Astrocyte (in vitro differentiated cells and primary cell): ENCODE results near the gene COG3.

ENCODE experiments used
- EZH2 ChIP-seq: IDR thresholded peaks from 2 replicates; pipeline ENCODE4 v1.6.1; 2012; ENCODE audit warnings: mild to moderate bottlenecking, low read length, inconsistent platforms; ENCODE audit not compliant: insufficient read depth
- TF ChIP-seq, protein P1 (sequence below): IDR thresholded peaks from 2 replicates; pipeline ENCODE4 v1.5.1; 2011; ENCODE audit warnings: low read depth, mild to moderate bottlenecking, inconsistent platforms, low read length, moderate library complexity; ENCODE audit not compliant: insufficient read depth

DNA sequence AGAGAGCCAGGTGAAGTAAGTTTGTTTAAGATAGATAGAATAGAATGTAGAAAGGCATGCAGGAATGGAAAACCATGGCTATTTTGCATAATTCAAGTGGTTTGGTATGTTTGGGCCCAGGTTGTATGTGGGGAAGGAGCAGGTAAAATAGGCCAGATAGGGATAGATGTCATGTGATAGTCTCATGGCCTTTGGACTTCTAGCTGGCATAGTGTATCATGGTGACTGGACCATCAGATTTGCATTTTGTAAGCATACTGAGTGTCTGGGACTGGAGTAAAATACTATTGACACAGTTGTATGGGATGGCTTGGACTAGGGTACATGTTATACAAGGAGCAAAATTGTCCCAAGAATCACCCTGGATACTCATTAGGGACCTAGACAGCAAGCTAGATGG is 38.9 kb downstream of the COG3 start:
- TF ChIP-seq, protein P1, sequence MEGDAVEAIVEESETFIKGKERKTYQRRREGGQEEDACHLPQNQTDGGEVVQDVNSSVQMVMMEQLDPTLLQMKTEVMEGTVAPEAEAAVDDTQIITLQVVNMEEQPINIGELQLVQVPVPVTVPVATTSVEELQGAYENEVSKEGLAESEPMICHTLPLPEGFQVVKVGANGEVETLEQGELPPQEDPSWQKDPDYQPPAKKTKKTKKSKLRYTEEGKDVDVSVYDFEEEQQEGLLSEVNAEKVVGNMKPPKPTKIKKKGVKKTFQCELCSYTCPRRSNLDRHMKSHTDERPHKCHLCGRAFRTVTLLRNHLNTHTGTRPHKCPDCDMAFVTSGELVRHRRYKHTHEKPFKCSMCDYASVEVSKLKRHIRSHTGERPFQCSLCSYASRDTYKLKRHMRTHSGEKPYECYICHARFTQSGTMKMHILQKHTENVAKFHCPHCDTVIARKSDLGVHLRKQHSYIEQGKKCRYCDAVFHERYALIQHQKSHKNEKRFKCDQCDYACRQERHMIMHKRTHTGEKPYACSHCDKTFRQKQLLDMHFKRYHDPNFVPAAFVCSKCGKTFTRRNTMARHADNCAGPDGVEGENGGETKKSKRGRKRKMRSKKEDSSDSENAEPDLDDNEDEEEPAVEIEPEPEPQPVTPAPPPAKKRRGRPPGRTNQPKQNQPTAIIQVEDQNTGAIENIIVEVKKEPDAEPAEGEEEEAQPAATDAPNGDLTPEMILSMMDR: no peak
- no peak for TF ChIP-seq EZH2
